Measurements from ENCODE around the gene AMY1C.

Gene AMY1C

GRCh38 chr1:103761896-103762295 lies 12.2 kb downstream of the AMY1C start:
- Histone ChIP-seq H3K9me3 (ENCODE audit: control insufficient read depth in 2 of 2, low read length in 2 of 2) (no peaks in the 10 kb centered on the region), H3K27ac (ENCODE audit: low read length) (no peak overlapping the region), H3K4me1 (ENCODE audit: control insufficient read depth, insufficient read depth, low read length) (no peaks in the 10 kb centered on the region), H3K9ac (ENCODE audit: low read length in 2 of 2) (no peak overlapping the region), H3K4me3 (ENCODE audit: low read length in 2 of 2) (no peak overlapping the region), H3K27me3 (ENCODE audit: control insufficient read depth in 1 of 2, insufficient read depth in 2 of 2, low read length in 2 of 2) (no peaks in the 10 kb centered on the region), H3K36me3 (ENCODE audit: control insufficient read depth in 2 of 2, insufficient read depth in 2 of 2, low read length in 2 of 2) (no peaks in the 10 kb centered on the region)

GRCh38 chr1:103779932-103780331 lies 30.2 kb downstream of the AMY1C start:
- Histone ChIP-seq H3K27ac (ENCODE audit: low read length) (no peak overlapping the region), H3K9ac (ENCODE audit: low read length in 2 of 2) (no peak overlapping the region), H3K36me3 (ENCODE audit: control insufficient read depth in 2 of 2, insufficient read depth in 2 of 2, low read length in 2 of 2) (no peaks in the 10 kb centered on the region), H3K4me3 (ENCODE audit: low read length in 2 of 2) (no peak overlapping the region), H3K27me3 (ENCODE audit: control insufficient read depth in 1 of 2, insufficient read depth in 2 of 2, low read length in 2 of 2) (no peaks in the 10 kb centered on the region), H3K4me1 (ENCODE audit: control insufficient read depth, insufficient read depth, low read length) (no peaks in the 10 kb centered on the region), H3K9me3 (ENCODE audit: control insufficient read depth in 2 of 2, low read length in 2 of 2) (no peaks in the 10 kb centered on the region)

- Histone ChIP-seq H3K4me1 (ENCODE audit: control insufficient read depth, insufficient read depth, low read length) (no peaks in the 10 kb centered on the region), H3K4me3 (ENCODE audit: low read length in 2 of 2) (no peak overlapping the region)
These were observed 34.3 kb downstream of the AMY1C start for GRCh38 chr1:103783944-103784377.

GRCh38 chr1:103788377-103788776 lies 38.7 kb downstream of the AMY1C start:
- Histone ChIP-seq H3K9me3 (ENCODE audit: control insufficient read depth in 2 of 2, low read length in 2 of 2) (no peaks in the 10 kb centered on the region), H3K4me1 (ENCODE audit: control insufficient read depth, insufficient read depth, low read length) (no peaks in the 10 kb centered on the region), H3K4me3 (ENCODE audit: low read length in 2 of 2) (no peak overlapping the region), H3K27ac (ENCODE audit: low read length) (no peak overlapping the region), H3K36me3 (ENCODE audit: control insufficient read depth in 2 of 2, insufficient read depth in 2 of 2, low read length in 2 of 2) (no peaks in the 10 kb centered on the region), H3K27me3 (ENCODE audit: control insufficient read depth in 1 of 2, insufficient read depth in 2 of 2, low read length in 2 of 2) (no peaks in the 10 kb centered on the region), H3K9ac (ENCODE audit: low read length in 2 of 2) (no peak overlapping the region)

More at GRCh38 chr1:103783944-103784377, 34.3 kb downstream of the AMY1C start:
- Histone ChIP-seq H3K9ac (ENCODE audit: low read length in 2 of 2) (no peak overlapping the region), H3K27me3 (ENCODE audit: control insufficient read depth in 1 of 2, insufficient read depth in 2 of 2, low read length in 2 of 2) (no peaks in the 10 kb centered on the region), H3K36me3 (ENCODE audit: control insufficient read depth in 2 of 2, insufficient read depth in 2 of 2, low read length in 2 of 2) (no peaks in the 10 kb centered on the region), H3K9me3 (ENCODE audit: control insufficient read depth in 2 of 2, low read length in 2 of 2) (no peaks in the 10 kb centered on the region), H3K27ac (ENCODE audit: low read length) (no peak overlapping the region)

GRCh38 chr1:103790172-103790571 lies 40.5 kb downstream of the AMY1C start:
- Histone ChIP-seq H3K4me1 (ENCODE audit: control insufficient read depth, insufficient read depth, low read length) (no peaks in the 10 kb centered on the region), H3K27ac (ENCODE audit: low read length) (no peak overlapping the region), H3K27me3 (ENCODE audit: control insufficient read depth in 1 of 2, insufficient read depth in 2 of 2, low read length in 2 of 2) (no peaks in the 10 kb centered on the region), H3K9ac (ENCODE audit: low read length in 2 of 2) (no peak overlapping the region), H3K4me3 (ENCODE audit: low read length in 2 of 2) (no peak overlapping the region), H3K36me3 (ENCODE audit: control insufficient read depth in 2 of 2, insufficient read depth in 2 of 2, low read length in 2 of 2) (no peaks in the 10 kb centered on the region), H3K9me3 (ENCODE audit: control insufficient read depth in 2 of 2, low read length in 2 of 2) (no peaks in the 10 kb centered on the region)

Data from stomach smooth muscle (tissue), 2 donors.